ENCODE measurements around the gene RCOR1. TPM values are rescaled to one million over a fixed set of nuclear protein-coding genes. Genes with fewer than 3 reads are reported as not detected.

Gene RCOR1
- total and polyA plus RNA-seq, 2 experiments from 2014 or later, result 9.9 to 30.2 TPM

GRCh38 chr14:102693006-102693755 lies 100.7 kb downstream of the RCOR1 start:
- Histone ChIP-seq H3K4me2 (no peak overlapping the region), H3K9me2 (replicated peaks; ENCODE audit: insufficient read depth) (no peaks in the 10 kb centered on the region), H3K9me3 (ENCODE audit: low read depth) (no peaks in the 10 kb centered on the region), H3K27me3 (no peaks in the 10 kb centered on the region), H4K20me1 (ENCODE audit: insufficient read depth, poor library complexity, severe bottlenecking) (peaks cover 83% of the 10 kb centered on the region), H3K79me2 (peaks cover 93% of the 10 kb centered on the region), H2AFZ (no peak overlapping the region), H3K27ac (peak overlapping the region; percentile 10), H3K36me3 (replicated peaks; ENCODE audit: insufficient read depth, low read depth) (no peaks in the 10 kb centered on the region), H3K4me1 (ENCODE audit: insufficient read depth) (peaks cover 49% of the 10 kb centered on the region), H3K4me3 (no peak overlapping the region)
- 62% methylated on average over 4 of the region's 4 CpGs for WGBS (ENCODE audit: low lambda C conversion rate, missing lambda C conversion rate)
- peak; percentile 13 for DNase-seq (ENCODE audit: low spot score)
- no peak for TF ChIP-seq CTCF (IDR thresholded peaks at IDR 0.05; ENCODE audit: poor library complexity)
- no peak for TF ChIP-seq EZH2 (IDR thresholded peaks at IDR 0.05; ENCODE audit: borderline replicate concordance)
- TF ChIP-seq EZH2phosphoT487 (IDR thresholded peaks at IDR 0.05; ENCODE audit: low read depth, severe bottlenecking, unreplicated experiment), result no peak

- TF ChIP-seq EZH2phosphoT487 (IDR thresholded peaks at IDR 0.05; ENCODE audit: low read depth, severe bottlenecking, unreplicated experiment) (no peak), CTCF (IDR thresholded peaks at IDR 0.05; ENCODE audit: poor library complexity) (peak; percentile 84), EZH2 (IDR thresholded peaks at IDR 0.05; ENCODE audit: borderline replicate concordance) (no peak)
These were observed 102.2 kb downstream of the RCOR1 start for GRCh38 chr14:102694530-102695166.

GRCh38 chr14:102695167-102695555 lies 102.7 kb downstream of the RCOR1 start:
- Histone ChIP-seq H3K4me1 (ENCODE audit: insufficient read depth) (peaks cover 58% of the 10 kb centered on the region), H3K9me3 (ENCODE audit: low read depth) (no peaks in the 10 kb centered on the region), H3K36me3 (replicated peaks; ENCODE audit: insufficient read depth, low read depth) (no peaks in the 10 kb centered on the region), H3K4me3 (no peak overlapping the region), H3K27ac (peak overlapping the region; percentile 51), H3K4me2 (no peak overlapping the region), H3K27me3 (no peaks in the 10 kb centered on the region), H2AFZ (no peak overlapping the region), H3K79me2 (peaks cover 90% of the 10 kb centered on the region), H3K9me2 (replicated peaks; ENCODE audit: insufficient read depth) (no peaks in the 10 kb centered on the region), H4K20me1 (ENCODE audit: insufficient read depth, poor library complexity, severe bottlenecking) (peaks cover 85% of the 10 kb centered on the region)
- 76% methylated on average over 3 of the region's 3 CpGs for WGBS (ENCODE audit: low lambda C conversion rate, missing lambda C conversion rate)
- TF ChIP-seq EZH2phosphoT487 (IDR thresholded peaks at IDR 0.05; ENCODE audit: low read depth, severe bottlenecking, unreplicated experiment) (no peak), CTCF (IDR thresholded peaks at IDR 0.05; ENCODE audit: poor library complexity) (no peak), EZH2 (IDR thresholded peaks at IDR 0.05; ENCODE audit: borderline replicate concordance) (no peak)
- no peak for DNase-seq (ENCODE audit: low spot score)

More at GRCh38 chr14:102694530-102695166, 102.2 kb downstream of the RCOR1 start:
- Histone ChIP-seq H3K9me2 (replicated peaks; ENCODE audit: insufficient read depth) (no peaks in the 10 kb centered on the region), H3K36me3 (replicated peaks; ENCODE audit: insufficient read depth, low read depth) (no peaks in the 10 kb centered on the region), H3K4me1 (ENCODE audit: insufficient read depth) (peaks cover 58% of the 10 kb centered on the region), H3K79me2 (peaks cover 90% of the 10 kb centered on the region), H3K4me3 (no peak overlapping the region), H3K4me2 (no peak overlapping the region), H2AFZ (no peak overlapping the region), H3K9me3 (ENCODE audit: low read depth) (no peaks in the 10 kb centered on the region), H4K20me1 (ENCODE audit: insufficient read depth, poor library complexity, severe bottlenecking) (peaks cover 84% of the 10 kb centered on the region), H3K27ac (no peak overlapping the region), H3K27me3 (no peaks in the 10 kb centered on the region)
- WGBS (ENCODE audit: low lambda C conversion rate, missing lambda C conversion rate), result 21% methylated on average over 7 of the region's 7 CpGs
- peak; percentile 91 for DNase-seq (ENCODE audit: low spot score)

Measured in hepatocyte (in vitro differentiated cells).